ENCODE measurements around the gene ELL2.

- TF ChIP-seq CTCF (IDR thresholded peaks at IDR 0.05) (no peak), EZH2 (IDR thresholded peaks at IDR 0.05; ENCODE audit: borderline replicate concordance, insufficient read depth, low read depth, low read length, poor library complexity, severe bottlenecking) (no peak)
Observed at GRCh38 chr5:95864456-95864855, 97.2 kb downstream of the ELL2 start.
